Aorta (tissue), 4 donors: Measurements from ENCODE around the gene NDUFC1. TPM values are rescaled to one million over a fixed set of nuclear protein-coding genes. Genes with fewer than 3 reads are reported as not detected.

Experiments
- polyA plus RNA-seq, 2 donors: library from polyadenylated mRNA; stranded (reverse); fragments of 200-250 nt; gene quantifications; one replicate each; pipeline ENCODE4 v1.2.3, GENCODE V29; 2013
- total RNA-seq, 2 donors: library from RNA; stranded (reverse); fragmentation: NEBNext Ultra II Directional; extraction: Animal tissue kit (Norgen Biotek cat#: 25700); gene quantifications; one replicate each; pipeline ENCODE4 v1.2.1, GENCODE V29; 2021
- donor health status: healthy with polysubstance abuse.
- donor health status: Bipolar disorder and iron deficiency.
- donor health status: DM: no; HTN: no; CAD: no.
- donor health status: DM: yes; HTN: yes; CAD: no.

NDUFC1 gene
- total and polyA plus RNA-seq, 4 donors: 38.8 to 104 (median 68.8) TPM

Other genes starting within 250 kb of the NDUFC1 start
- gene ELF2, start 125.3 kb downstream of the NDUFC1 start, total RNA-seq: 100 to 1,000 TPM in 1 of 2 donors, 10 to 100 TPM in 1; 83.9 to 102 TPM
- 10 to 100 TPM; 12.3 to 32.8 TPM for gene ELF2, start 125.3 kb downstream of the NDUFC1 start, polyA plus RNA-seq
- gene MGARP, start 22.3 kb downstream of the NDUFC1 start, total RNA-seq: 1 to 10 TPM; 2.2 to 3.7 TPM
- gene MGARP, start 22.3 kb downstream of the NDUFC1 start, polyA plus RNA-seq: 10 to 100 TPM in 1 of 2 donors, 1 to 10 TPM in 1; 8.9 to 17.6 TPM
- 10 to 100 TPM; 42.8 to 45.4 TPM for gene NAA15, start 972 bp downstream of the NDUFC1 start, total RNA-seq
- 1 to 10 TPM; 4.9 to 8.1 TPM for gene NAA15, start 972 bp downstream of the NDUFC1 start, polyA plus RNA-seq
- 10 to 100 TPM; 13.8 to 14.9 TPM for gene RAB33B, start 151.6 kb upstream of the NDUFC1 start, total RNA-seq
- 1 to 10 TPM; 9.1 to 9.6 TPM for gene RAB33B, start 151.6 kb upstream of the NDUFC1 start, polyA plus RNA-seq